Fibroblast of mammary gland (primary cell): Measurements from ENCODE around the gene RTP5.
A peak's percentile ranks its signal among the peaks of the same experiment; 100 is the strongest.

Experiments
- DNase-seq: peaks from one replicate; pipeline ENCODE4 v3.0.0-alpha.2; 2010; ENCODE audit warnings: low read depth
- H3K4me3 ChIP-seq: 2 replicates; pipeline ENCODE4 v1.5.1; 2011; ENCODE audit warnings: low read depth, mild to moderate bottlenecking, low read length, moderate library complexity; ENCODE audit not compliant: control insufficient read depth
- TF ChIP-seq, protein P1 (sequence below): conservative IDR thresholded peaks from 2 replicates; pipeline ENCODE4 v1.5.1; 2011; ENCODE audit warnings: low read depth, low read length, inconsistent platforms; ENCODE audit not compliant: control insufficient read depth, insufficient read depth

Gene RTP5

GRCh38 chr2:241857041-241857541, 12.4 kb upstream of the RTP5 start:
- no peak overlapping the region for H3K4me3 ChIP-seq
- DNase-seq, result no peak
- TF ChIP-seq, protein P1, sequence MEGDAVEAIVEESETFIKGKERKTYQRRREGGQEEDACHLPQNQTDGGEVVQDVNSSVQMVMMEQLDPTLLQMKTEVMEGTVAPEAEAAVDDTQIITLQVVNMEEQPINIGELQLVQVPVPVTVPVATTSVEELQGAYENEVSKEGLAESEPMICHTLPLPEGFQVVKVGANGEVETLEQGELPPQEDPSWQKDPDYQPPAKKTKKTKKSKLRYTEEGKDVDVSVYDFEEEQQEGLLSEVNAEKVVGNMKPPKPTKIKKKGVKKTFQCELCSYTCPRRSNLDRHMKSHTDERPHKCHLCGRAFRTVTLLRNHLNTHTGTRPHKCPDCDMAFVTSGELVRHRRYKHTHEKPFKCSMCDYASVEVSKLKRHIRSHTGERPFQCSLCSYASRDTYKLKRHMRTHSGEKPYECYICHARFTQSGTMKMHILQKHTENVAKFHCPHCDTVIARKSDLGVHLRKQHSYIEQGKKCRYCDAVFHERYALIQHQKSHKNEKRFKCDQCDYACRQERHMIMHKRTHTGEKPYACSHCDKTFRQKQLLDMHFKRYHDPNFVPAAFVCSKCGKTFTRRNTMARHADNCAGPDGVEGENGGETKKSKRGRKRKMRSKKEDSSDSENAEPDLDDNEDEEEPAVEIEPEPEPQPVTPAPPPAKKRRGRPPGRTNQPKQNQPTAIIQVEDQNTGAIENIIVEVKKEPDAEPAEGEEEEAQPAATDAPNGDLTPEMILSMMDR, result no peak

DNA sequence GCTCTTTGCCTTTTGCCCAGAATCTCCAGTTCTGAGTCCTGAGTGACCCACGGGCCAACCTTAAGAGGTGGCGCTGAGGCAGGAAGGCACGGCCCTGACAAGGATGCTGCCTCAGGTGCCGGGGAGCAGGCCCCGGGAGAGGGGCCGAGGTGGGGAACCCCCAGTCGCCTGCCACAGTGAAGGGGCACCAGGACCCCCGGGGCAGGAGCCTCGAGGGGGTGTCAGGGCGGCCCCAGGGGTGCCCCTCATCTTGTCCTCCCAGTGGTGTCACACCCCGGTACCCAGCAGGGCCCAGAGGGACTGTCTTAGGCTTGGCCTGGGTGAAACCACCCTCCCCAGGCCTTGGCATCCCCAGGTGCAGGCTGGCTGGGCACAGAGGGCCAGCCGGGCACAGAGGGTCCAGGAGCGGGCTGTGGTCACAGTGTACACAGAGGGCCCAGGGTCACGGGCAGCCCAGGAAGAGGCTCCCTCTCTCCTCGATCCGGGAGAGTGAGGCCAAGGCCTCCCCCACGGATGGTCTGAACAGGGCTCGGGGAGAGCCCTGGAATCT, 11.9 kb upstream of the RTP5 start:
- H3K4me3 ChIP-seq, result no peak overlapping the region
- no peak for DNase-seq
- TF ChIP-seq, protein P1, result no peak

DNA sequence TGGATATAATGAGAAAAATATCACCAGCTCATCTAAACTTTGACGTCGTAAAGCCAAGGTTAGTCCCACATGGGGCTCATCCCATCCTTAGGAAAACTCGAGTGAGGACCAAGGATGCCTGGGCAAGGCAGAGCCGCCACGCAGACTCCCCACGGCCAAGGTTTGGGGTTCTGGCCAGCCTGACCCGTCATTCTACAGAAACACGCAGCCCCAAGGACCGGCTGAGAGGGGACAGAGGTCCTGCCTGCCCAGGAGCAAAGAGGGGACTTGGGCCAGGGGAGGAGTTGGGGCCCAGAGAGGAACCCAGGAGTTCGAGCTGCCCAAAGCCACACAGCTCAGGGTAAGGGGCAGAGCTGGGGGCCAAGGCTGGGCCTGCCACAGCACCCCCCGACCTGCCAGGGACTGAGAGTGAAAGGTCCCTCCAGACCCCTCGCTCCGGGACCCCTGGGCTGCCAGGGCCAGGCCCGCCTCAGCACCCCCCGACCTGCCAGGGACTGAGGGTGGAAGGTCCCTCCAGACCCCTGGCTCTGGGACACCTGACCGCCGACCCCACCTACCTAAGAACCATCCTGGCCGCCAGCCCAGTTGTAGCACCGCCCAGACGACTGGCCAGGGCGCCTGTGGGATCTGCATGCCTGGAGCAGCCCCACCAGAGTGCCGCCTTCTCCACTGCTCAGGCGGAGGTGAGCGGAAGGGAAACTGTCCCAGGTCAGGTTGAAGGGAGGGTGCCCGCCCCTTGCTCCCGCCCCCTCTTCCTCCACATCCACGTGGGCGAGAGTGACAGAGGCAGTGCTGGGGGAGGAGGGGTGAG, 11.1 kb upstream of the RTP5 start, which contains the start of gene PDCD1:
Gene PDCD1, minus strand, starts transcription at position 689 of the 811 bp plus-strand sequence. Its CDS starts 56 bp downstream, at position 633.
- H3K4me3 ChIP-seq, result no peak within 1 kb of the TSS
- no peak for DNase-seq
- TF ChIP-seq, protein P1, result no peak

DNA sequence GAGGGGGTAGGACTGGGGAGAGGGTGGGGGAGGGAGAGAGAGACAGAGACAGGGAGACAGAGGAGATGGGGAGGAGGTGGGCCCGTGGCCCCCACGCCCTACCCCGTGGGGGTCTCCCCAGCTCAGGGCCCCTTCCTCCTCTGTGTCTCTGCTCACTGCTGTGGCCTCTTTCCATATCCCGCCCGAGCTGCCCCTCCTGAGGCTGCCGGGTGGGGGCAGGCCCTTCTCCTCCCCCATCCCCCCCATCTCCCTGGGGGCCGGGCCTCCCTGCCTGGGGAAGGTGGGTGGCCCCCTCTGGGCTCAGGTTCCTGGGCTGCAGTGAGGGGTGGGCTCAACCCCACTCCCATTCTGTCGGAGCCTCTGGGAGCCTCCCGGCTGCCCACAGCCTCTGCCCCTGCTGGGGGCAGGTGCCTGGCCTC, 10.5 kb upstream of the RTP5 start:
- TF ChIP-seq, protein P1, result no peak
- no peak overlapping the region for H3K4me3 ChIP-seq
- DNase-seq, result no peak

GRCh38 chr2:241859436-241860183, 9.9 kb upstream of the RTP5 start:
- DNase-seq, result peak; percentile 32
- H3K4me3 ChIP-seq, result no peak overlapping the region

More at GRCh38 chr2:241859436-241860183, 9.9 kb upstream of the RTP5 start:
- TF ChIP-seq, protein P1, result peak; percentile 10
